Adipocyte (in vitro differentiated cells): ENCODE results near the gene SAE1.

Experiments used
- DNase-seq: peaks from one replicate; pipeline ENCODE4 v3.0.0-alpha.2; 2015; ENCODE audit warnings: low read depth
- H3K27me3 ChIP-seq: replicated peaks from 2 replicates; pipeline ENCODE4 v1.7.0; 2013; ENCODE audit warnings: mild to moderate bottlenecking, low read length, moderate library complexity; ENCODE audit not compliant: control insufficient read depth, insufficient read depth
- H3K36me3 ChIP-seq: 2 replicates; pipeline ENCODE4 v1.7.0; 2013; ENCODE audit warnings: low read length, mild to moderate bottlenecking, moderate library complexity; ENCODE audit not compliant: control insufficient read depth, insufficient read depth, severe bottlenecking
- H3K4me1 ChIP-seq: 2 replicates; pipeline ENCODE4 v1.7.0; 2013; ENCODE audit warnings: mild to moderate bottlenecking, low read length, moderate library complexity; ENCODE audit not compliant: control insufficient read depth, insufficient read depth
- H3K4me3 ChIP-seq: 2 replicates; pipeline ENCODE4 v1.7.0; 2013; ENCODE audit warnings: mild to moderate bottlenecking, low read length, moderate library complexity
- H3K9ac ChIP-seq: 2 replicates; pipeline ENCODE4 v1.7.0; 2013; ENCODE audit warnings: mild to moderate bottlenecking, low read length, moderate library complexity
- H3K9me3 ChIP-seq: 2 replicates; pipeline ENCODE4 v1.7.0; 2013; ENCODE audit warnings: mild to moderate bottlenecking, low read length, moderate library complexity; ENCODE audit not compliant: control insufficient read depth

Gene SAE1

GRCh38 chr19:47107202-47107952 lies 23.3 kb upstream of the SAE1 start:
- Histone ChIP-seq H3K36me3 (no peaks in the 10 kb centered on the region), H3K9me3 (no peaks in the 10 kb centered on the region)
- DNase-seq: peak; percentile 14

DNA sequence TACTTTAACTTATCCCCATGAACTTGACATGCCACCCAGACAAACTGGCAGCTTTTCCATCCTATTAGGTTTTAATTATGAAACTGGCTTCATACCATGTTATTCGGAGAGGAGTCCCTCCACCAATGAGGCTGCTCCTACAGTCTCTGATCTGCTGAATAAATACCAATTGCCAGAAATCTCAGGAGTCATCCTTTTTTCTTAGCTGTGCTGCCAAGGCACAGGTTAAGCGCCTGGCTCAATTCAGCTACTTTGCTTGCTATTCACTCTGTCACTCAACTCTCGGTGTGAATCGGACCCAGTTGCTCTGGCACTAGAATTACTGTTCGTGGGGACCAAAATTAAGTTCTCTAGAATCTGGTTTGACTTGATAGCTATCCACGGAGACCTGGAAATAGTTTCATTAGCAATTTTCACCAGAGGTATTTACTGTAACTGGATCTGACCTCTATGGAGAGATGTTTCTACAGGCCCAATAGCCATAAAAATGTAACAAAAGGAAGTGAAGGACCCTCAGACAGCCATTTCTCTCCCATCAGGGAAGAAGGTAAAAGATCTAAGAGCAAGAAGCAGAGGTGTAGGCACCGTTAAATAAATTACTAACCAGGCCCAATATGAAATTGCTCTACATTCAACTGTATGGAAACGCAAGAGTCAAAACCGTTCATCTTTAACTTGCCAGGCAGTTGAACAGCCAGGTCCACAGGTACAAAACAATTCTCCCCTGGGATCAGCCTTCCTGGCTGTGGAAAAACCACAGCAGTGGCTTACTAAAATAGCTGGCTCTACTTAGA lies 22.5 kb upstream of the SAE1 start:
- H3K9me3 ChIP-seq: no peaks in the 10 kb centered on the region
- H3K4me1 ChIP-seq: peaks cover 48% of the 10 kb centered on the region
- H3K27me3 ChIP-seq: no peaks in the 10 kb centered on the region
- H3K36me3 ChIP-seq: no peaks in the 10 kb centered on the region
- H3K9ac ChIP-seq: no peak overlapping the region
- H3K4me3 ChIP-seq: no peak overlapping the region
- DNase-seq: no peak

More at GRCh38 chr19:47107202-47107952, 23.3 kb upstream of the SAE1 start:
- peaks cover 55% of the 10 kb centered on the region for H3K4me1 ChIP-seq
- H3K27me3 ChIP-seq: no peaks in the 10 kb centered on the region
- peak overlapping the region; percentile 14 for H3K4me3 ChIP-seq
- H3K9ac ChIP-seq: peak overlapping the region; percentile 36

DNA sequence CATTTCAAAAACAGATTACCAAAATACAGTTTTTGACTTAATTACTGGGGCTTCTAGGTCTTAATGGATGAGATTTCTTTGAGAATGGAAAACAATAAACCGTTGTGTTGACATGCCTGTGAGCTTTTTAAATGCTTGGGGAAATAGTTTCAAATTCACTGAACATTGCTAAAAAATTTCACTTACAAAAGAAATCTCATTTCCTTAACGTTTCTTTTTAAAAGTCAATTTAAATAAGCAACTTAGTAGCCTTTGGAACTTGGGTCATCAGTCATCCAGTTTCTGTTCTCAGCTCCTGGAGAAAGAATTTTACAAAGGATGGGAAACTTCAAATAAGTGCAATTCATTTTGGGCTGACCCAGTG lies 21.5 kb upstream of the SAE1 start:
- peak overlapping the region; percentile 100 for H3K9ac ChIP-seq
- peak overlapping the region; percentile 95 for H3K4me3 ChIP-seq
- H3K4me1 ChIP-seq: peaks cover 53% of the 10 kb centered on the region

DNA sequence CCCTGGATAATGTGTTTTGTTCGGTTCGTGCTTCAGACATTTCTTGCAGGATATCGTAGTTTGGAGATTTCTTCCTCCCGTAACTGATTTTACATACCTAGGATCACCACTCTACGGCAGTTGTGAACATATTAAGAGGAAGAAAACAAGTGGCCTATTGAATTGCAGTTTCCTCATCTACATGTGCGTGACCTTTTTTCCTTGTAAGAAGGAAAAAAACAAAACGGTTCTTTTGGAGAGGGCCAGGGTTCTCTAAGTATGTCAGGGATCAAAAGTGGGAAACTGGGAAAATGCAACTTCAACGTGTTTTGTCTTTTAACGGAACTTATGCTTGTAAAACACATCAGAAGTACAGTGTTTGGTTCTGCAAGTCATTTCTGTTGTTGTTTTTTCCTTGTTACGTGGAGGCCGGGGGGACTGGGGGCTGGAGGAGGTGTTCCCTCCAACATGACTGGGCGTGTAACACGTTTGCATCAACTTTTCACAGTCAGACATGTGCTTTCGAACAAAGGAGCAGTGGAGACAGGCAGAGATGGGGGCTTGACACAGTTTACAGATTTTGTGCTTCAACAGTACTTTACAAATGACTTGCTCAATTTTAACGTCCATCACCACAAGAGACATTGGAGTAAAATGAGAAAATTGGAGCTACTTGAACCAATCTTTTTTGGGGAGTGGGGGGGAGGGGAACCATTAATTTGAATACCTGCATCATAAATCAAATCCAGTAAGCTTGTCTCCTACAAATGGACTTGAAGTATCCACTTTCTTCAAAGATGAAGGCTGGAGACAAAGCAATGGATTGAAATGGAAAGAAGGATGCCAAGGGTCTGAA lies 20.9 kb upstream of the SAE1 start:
- Histone ChIP-seq H3K9ac (peak overlapping the region; percentile 100), H3K36me3 (no peaks in the 10 kb centered on the region), H3K27me3 (no peaks in the 10 kb centered on the region), H3K4me3 (peak overlapping the region; percentile 95), H3K9me3 (no peaks in the 10 kb centered on the region), H3K4me1 (peaks cover 53% of the 10 kb centered on the region)
- peak; percentile 54 for DNase-seq

More for the DNA sequence above, 21.5 kb upstream of the SAE1 start:
- peak; percentile 13 for DNase-seq
- H3K36me3 ChIP-seq: no peaks in the 10 kb centered on the region
- H3K9me3 ChIP-seq: no peaks in the 10 kb centered on the region
- H3K27me3 ChIP-seq: no peaks in the 10 kb centered on the region

GRCh38 chr19:47110521-47111005 lies 20.1 kb upstream of the SAE1 start:
- peaks cover 53% of the 10 kb centered on the region for H3K4me1 ChIP-seq
- DNase-seq: peak; percentile 26
- H3K27me3 ChIP-seq: no peaks in the 10 kb centered on the region
- peak overlapping the region; percentile 95 for H3K4me3 ChIP-seq
- H3K9me3 ChIP-seq: no peaks in the 10 kb centered on the region
- peak overlapping the region; percentile 100 for H3K9ac ChIP-seq
- no peaks in the 10 kb centered on the region for H3K36me3 ChIP-seq

DNA sequence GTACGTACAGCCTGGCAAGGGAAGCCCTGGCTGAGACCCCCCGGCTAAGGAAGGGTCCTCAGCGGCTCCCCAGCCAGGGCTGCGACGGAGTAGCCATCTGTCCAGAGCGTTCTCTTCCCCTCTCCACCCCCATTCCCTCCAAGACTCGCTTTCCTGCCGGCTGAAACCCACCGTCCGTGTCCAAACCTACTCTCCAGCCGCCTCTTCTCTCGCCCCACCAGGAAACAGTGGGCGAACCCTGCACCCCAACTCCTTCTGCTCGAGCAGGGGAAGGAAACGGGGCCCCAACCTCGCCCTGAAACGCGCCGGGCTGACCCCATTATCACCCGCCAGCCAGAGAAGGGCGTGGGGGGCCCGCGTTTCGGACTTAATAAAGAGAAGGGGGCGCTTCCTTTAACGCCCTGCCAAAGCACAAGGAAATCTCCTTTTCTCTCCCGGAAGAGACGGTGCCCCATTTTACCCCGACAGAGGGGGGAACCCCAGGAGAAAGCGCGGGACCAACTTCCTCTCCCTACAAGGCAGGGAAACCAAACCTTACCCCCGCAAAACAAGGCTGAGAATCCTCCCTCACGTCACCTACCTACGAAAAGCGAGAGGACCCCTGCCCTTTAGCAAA lies 19.5 kb upstream of the SAE1 start:
- H3K9ac ChIP-seq: peak overlapping the region; percentile 100
- DNase-seq: peak; percentile 51
- no peaks in the 10 kb centered on the region for H3K9me3 ChIP-seq
- H3K27me3 ChIP-seq: no peaks in the 10 kb centered on the region
- no peaks in the 10 kb centered on the region for H3K36me3 ChIP-seq
- peak overlapping the region; percentile 95 for H3K4me3 ChIP-seq
- peaks cover 48% of the 10 kb centered on the region for H3K4me1 ChIP-seq

- H3K4me3 ChIP-seq: peak overlapping the region; percentile 95
- peaks cover 42% of the 10 kb centered on the region for H3K4me1 ChIP-seq
- H3K27me3 ChIP-seq: no peaks in the 10 kb centered on the region
- no peak for DNase-seq
- peak overlapping the region; percentile 100 for H3K9ac ChIP-seq
- H3K36me3 ChIP-seq: no peaks in the 10 kb centered on the region
- H3K9me3 ChIP-seq: no peaks in the 10 kb centered on the region
These were observed 18.9 kb upstream of the SAE1 start for GRCh38 chr19:47111682-47112165.

- Histone ChIP-seq H3K9me3 (no peaks in the 10 kb centered on the region), H3K4me3 (peak overlapping the region; percentile 95), H3K4me1 (peaks cover 36% of the 10 kb centered on the region), H3K9ac (peak overlapping the region; percentile 100), H3K27me3 (no peaks in the 10 kb centered on the region), H3K36me3 (no peaks in the 10 kb centered on the region)
- DNase-seq: peak; percentile 93
These were observed 18.3 kb upstream of the SAE1 start for GRCh38 chr19:47112166-47112996.

- Histone ChIP-seq H3K4me1 (peaks cover 28% of the 10 kb centered on the region), H3K4me3 (peak within 1 kb of the TSS; percentile 86), H3K9ac (peak within 1 kb of the TSS; percentile 100), H3K9me3 (no peaks in the 10 kb centered on the region), H3K27me3 (no peaks in the 10 kb centered on the region), H3K36me3 (no peaks in the 10 kb centered on the region)
- peak; percentile 100 for DNase-seq
These were observed 17.4 kb upstream of the SAE1 start, which contains the start of gene ZC3H4 for GRCh38 chr19:47112997-47113849. ZC3H4 (minus strand) TSS chr19:47113776; CDS start chr19:47112584, 1,192 bp downstream.
